Measurements from ENCODE around the gene PTPN20. TPM values are rescaled to one million over a fixed set of nuclear protein-coding genes. Genes with fewer than 3 reads are reported as not detected.

Gene PTPN20
- polyA plus RNA-seq, 2 of the 4 experiments (the other 2 are of a cell fraction): 5.3 to 8.1 TPM

DNA sequence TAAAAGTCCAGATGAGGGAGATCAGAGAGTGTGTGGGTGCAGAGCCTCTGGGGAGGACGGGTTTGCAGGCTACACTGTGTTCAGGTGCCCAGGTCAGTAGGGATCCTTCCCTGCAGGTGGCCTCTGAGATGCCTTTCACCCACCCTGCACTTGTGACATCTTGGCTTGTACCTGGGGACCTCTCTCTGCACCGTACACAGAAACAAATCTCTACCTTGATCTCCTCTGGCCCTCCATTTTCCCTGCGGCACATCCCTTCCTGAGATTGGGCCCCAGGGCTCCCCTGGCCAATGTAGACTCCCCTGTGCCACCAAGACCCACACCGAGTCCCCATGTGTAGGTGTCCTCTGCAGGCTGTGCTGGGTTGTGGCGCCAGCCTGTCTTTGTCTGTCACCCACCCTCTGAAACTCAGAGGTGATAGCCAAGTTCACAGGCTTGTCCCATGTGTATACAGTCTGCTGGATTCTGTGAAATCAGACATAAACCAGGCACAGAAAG lies 140.6 kb downstream of the PTPN20 start (continued):
- TF ChIP-seq, protein P1, sequence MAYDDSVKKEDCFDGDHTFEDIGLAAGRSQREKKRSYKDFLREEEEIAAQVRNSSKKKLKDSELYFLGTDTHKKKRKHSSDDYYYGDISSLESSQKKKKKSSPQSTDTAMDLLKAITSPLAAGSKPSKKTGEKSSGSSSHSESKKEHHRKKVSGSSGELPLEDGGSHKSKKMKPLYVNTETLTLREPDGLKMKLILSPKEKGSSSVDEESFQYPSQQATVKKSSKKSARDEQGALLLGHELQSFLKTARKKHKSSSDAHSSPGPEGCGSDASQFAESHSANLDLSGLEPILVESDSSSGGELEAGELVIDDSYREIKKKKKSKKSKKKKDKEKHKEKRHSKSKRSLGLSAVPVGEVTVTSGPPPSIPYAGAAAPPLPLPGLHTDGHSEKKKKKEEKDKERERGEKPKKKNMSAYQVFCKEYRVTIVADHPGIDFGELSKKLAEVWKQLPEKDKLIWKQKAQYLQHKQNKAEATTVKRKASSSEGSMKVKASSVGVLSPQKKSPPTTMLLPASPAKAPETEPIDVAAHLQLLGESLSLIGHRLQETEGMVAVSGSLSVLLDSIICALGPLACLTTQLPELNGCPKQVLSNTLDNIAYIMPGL (CRISPR knock-in tag; IDR thresholded peaks at IDR 0.05; ENCODE audit: borderline replicate concordance): no peak
- TF ChIP-seq, protein P2, sequence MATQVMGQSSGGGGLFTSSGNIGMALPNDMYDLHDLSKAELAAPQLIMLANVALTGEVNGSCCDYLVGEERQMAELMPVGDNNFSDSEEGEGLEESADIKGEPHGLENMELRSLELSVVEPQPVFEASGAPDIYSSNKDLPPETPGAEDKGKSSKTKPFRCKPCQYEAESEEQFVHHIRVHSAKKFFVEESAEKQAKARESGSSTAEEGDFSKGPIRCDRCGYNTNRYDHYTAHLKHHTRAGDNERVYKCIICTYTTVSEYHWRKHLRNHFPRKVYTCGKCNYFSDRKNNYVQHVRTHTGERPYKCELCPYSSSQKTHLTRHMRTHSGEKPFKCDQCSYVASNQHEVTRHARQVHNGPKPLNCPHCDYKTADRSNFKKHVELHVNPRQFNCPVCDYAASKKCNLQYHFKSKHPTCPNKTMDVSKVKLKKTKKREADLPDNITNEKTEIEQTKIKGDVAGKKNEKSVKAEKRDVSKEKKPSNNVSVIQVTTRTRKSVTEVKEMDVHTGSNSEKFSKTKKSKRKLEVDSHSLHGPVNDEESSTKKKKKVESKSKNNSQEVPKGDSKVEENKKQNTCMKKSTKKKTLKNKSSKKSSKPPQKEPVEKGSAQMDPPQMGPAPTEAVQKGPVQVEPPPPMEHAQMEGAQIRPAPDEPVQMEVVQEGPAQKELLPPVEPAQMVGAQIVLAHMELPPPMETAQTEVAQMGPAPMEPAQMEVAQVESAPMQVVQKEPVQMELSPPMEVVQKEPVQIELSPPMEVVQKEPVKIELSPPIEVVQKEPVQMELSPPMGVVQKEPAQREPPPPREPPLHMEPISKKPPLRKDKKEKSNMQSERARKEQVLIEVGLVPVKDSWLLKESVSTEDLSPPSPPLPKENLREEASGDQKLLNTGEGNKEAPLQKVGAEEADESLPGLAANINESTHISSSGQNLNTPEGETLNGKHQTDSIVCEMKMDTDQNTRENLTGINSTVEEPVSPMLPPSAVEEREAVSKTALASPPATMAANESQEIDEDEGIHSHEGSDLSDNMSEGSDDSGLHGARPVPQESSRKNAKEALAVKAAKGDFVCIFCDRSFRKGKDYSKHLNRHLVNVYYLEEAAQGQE (IDR thresholded peaks at IDR 0.05): no peak
- TF ChIP-seq, protein P3, sequence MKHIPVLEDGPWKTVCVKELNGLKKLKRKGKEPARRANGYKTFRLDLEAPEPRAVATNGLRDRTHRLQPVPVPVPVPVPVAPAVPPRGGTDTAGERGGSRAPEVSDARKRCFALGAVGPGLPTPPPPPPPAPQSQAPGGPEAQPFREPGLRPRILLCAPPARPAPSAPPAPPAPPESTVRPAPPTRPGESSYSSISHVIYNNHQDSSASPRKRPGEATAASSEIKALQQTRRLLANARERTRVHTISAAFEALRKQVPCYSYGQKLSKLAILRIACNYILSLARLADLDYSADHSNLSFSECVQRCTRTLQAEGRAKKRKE (CRISPR knock-in tag; IDR thresholded peaks at IDR 0.05; ENCODE audit: low read depth): no peak
- no peak for TF ChIP-seq CBX2 (IDR thresholded peaks at IDR 0.05; ENCODE audit: borderline replicate concordance, low read depth)
